ENCODE measurements around the gene KCTD16.
A peak's percentile ranks its signal among the peaks of the same experiment; 100 is the strongest.

The KCTD16 gene

GRCh38 chr5:144167998-144168397, 2.7 kb upstream of the KCTD16 start:
- no peak for DNase-seq

GRCh38 chr5:144169904-144170275, 783 bp upstream of the KCTD16 start:
- DNase-seq: no peak

- DNase-seq: no peak
Measured at GRCh38 chr5:144173766-144174165, 3.1 kb downstream of the KCTD16 start.

GRCh38 chr5:144177548-144177947, 6.9 kb downstream of the KCTD16 start:
- no peak for DNase-seq

GRCh38 chr5:144179226-144179625, 8.6 kb downstream of the KCTD16 start:
- DNase-seq: no peak

- DNase-seq: peak; percentile 61
Measured at GRCh38 chr5:144183254-144183889, 12.7 kb downstream of the KCTD16 start.

GRCh38 chr5:144187699-144188294, 17.1 kb downstream of the KCTD16 start:
- peak; percentile 91 for DNase-seq

- DNase-seq: peak; percentile 95
Measured at GRCh38 chr5:144189800-144190429, 19.2 kb downstream of the KCTD16 start.

- DNase-seq: no peak
Measured at GRCh38 chr5:144191531-144191930, 20.9 kb downstream of the KCTD16 start.

GRCh38 chr5:144191998-144192397, 21.3 kb downstream of the KCTD16 start:
- peak; percentile 91 for DNase-seq

- DNase-seq: no peak
Measured at GRCh38 chr5:144192661-144193060, 22.0 kb downstream of the KCTD16 start.

- DNase-seq: no peak
Measured at GRCh38 chr5:144194144-144194543, 23.5 kb downstream of the KCTD16 start.

GRCh38 chr5:144195448-144195847, 24.8 kb downstream of the KCTD16 start:
- DNase-seq: no peak

- no peak for DNase-seq
Measured at GRCh38 chr5:144196612-144197011, 25.9 kb downstream of the KCTD16 start.

- no peak for DNase-seq
Measured at GRCh38 chr5:144198386-144198785, 27.7 kb downstream of the KCTD16 start.

GRCh38 chr5:144201588-144201987, 30.9 kb downstream of the KCTD16 start:
- DNase-seq: no peak

- DNase-seq: no peak
Measured at GRCh38 chr5:144202072-144202471, 31.4 kb downstream of the KCTD16 start.

- no peak for DNase-seq
Measured at GRCh38 chr5:144202726-144203125, 32.1 kb downstream of the KCTD16 start.

GRCh38 chr5:144203750-144204596, 33.3 kb downstream of the KCTD16 start:
- peak; percentile 67 for DNase-seq

GRCh38 chr5:144205141-144205551, 34.5 kb downstream of the KCTD16 start:
- no peak for DNase-seq

- DNase-seq: no peak
Measured at GRCh38 chr5:144206141-144206540, 35.5 kb downstream of the KCTD16 start.

- DNase-seq: no peak
Measured at GRCh38 chr5:144207875-144208444, 37.3 kb downstream of the KCTD16 start.

GRCh38 chr5:144209361-144209760, 38.7 kb downstream of the KCTD16 start:
- no peak for DNase-seq
